Pancreas (tissue), 10 donors: ENCODE results near the gene GSTP1. TPM values are rescaled to one million over a fixed set of nuclear protein-coding genes. Genes with fewer than 3 reads are reported as not detected.
A peak's percentile ranks its signal among the peaks of the same experiment; 100 is the strongest.

Experiments
- ATAC-seq, 4 donors: fragments of 200-7000 bp; cut with Tn5 transposase; one replicate each; pipeline versions ENCODE4 v1.8.0 to v1.9.1; 2020; ENCODE audit warnings: mild to moderate bottlenecking in 4 of 4, moderate library complexity in 4 of 4
- DNase-seq, 6 donors: peaks; one replicate each; pipeline ENCODE4 v3.0.0-alpha.2; 2020
- FAIRE-seq: peaks from 2 replicates; lab custom pipeline; 2012; peaks lifted over from hg19 to GRCh38; lab: Jason Lieb, UNC
- H3K27ac ChIP-seq, 4 donors: fragments of 200-600 bp; sonication (generic); 1 replicate in 3 of 4; 2 replicates in 1 of 4; pipeline versions ENCODE4 v1.5.0 to v1.8.0; 2020
- H3K27me3 ChIP-seq, 4 donors: fragments of 200-600 bp; one replicate each; pipeline ENCODE4 v1.8.0; 2021
- H3K36me3 ChIP-seq, 3 donors: fragments of 200-600 bp; sonication (generic) in 1 of 3; one replicate each; pipeline versions ENCODE4 v1.5.0 to v1.8.0; 2020 to 2021
- H3K4me1 ChIP-seq, 3 donors: fragments of 200-600 bp; one replicate each; pipeline ENCODE4 v1.8.0; 2021
- H3K4me3 ChIP-seq, 4 donors: fragments of 200-600 bp; sonication (generic) in 2 of 4; one replicate each; pipeline versions ENCODE4 v1.5.0 to v1.8.0; 2020 to 2021
- H3K9me3 ChIP-seq, 4 donors: fragments of 200-600 bp; one replicate each; pipeline ENCODE4 v1.8.0; 2021
- CTCF ChIP-seq, 4 donors: fragments of 200-600 bp; sonication (generic) in 3 of 4; IDR thresholded peaks; one replicate each; pipeline versions ENCODE4 v1.5.0 to v1.8.0; 2021; ENCODE audit warnings: antibody characterized with exemption in 4 of 4
- WGBS, 2 donors: extraction: QIAGEN DNeasy Blood & Tissue Kit; methylation state at CpG; one replicate each; pipeline ENCODE4 v1.1.7; 2013; 5-methylcytosine and 5-hydroxymethylcytosine counted together
- intact Hi-C, 3 donors: fragments of 100-400 bp; cut with DNase I; formaldehyde crosslinking; loops; one replicate each; pipeline versions ENCODE4 v1.11.1 to v1.14.2; 2022
- polyA plus RNA-seq, 2 donors: library from polyadenylated mRNA; stranded (reverse); fragments of 200-250 nt; gene quantifications; one replicate each; pipeline ENCODE4 v1.2.3, GENCODE V29; 2013
- total RNA-seq, 6 donors: library from RNA; stranded (reverse); fragmentation: NEBNext Ultra II Directional in 4 of 6; extraction: Animal tissue kit (Norgen Biotek cat#: 25700) in 4 of 6; gene quantifications; one replicate each; pipeline versions ENCODE4 v1.2.1 to v1.2.4, GENCODE V29; 2021 to 2023
- donor health status: healthy with polysubstance abuse.
- donor health status: DM: no; HTN: no; CAD: no; lungs with moderate emphysema.
- donor health status: DM: no; HTN: no; CAD: no.
- donor health status: control.
- donor health status: control.
- donor health status: Bipolar disorder and iron deficiency.
- donor health status: DM: yes; HTN: yes; CAD: no.
- donor health status: DM: no; HTN: no; CAD: no.
- donor health status: DM: no; HTN: no; CAD: no.
- donor health status: DM: yes; HTN: yes; CAD: no.

The GSTP1 gene
- total and polyA plus RNA-seq, 8 donors, result 169 to 350 (median 240) TPM

GRCh38 chr11:67627441-67627811 is 43.8 kb downstream of the GSTP1 start:
- Histone ChIP-seq H3K27me3 (no peaks in the 10 kb centered on the region), H3K4me1 (peaks cover 10 to 18% (median 17%) of the 10 kb centered on the region in 3 donors), H3K9me3 (no peaks in the 10 kb centered on the region), H3K4me3 (no peak overlapping the region), H3K36me3 (no peaks in the 10 kb centered on the region), H3K27ac (no peak overlapping the region)
- intact Hi-C loops, result loop anchor here in 1 of 3 donors (5.0 kb wide), 1 partner anchor 35 kb away; no protein-coding TSS in a partner anchor
- no peak for ATAC-seq
- no peak for FAIRE-seq
- 94 to 99% methylated on average over 6 of the region's 6 CpGs for WGBS, 2 donors
- no peak for TF ChIP-seq CTCF (IDR thresholded peaks at IDR 0.05)
- peak in 1 of 6 donors; percentile 62 for DNase-seq

GRCh38 chr11:67627812-67628624 is 44.4 kb downstream of the GSTP1 start:
- ATAC-seq (no peak), FAIRE-seq (no peak), DNase-seq (peak in 5 of 6 donors; percentile 8 to 75 (median 45))
- H3K27ac ChIP-seq, result no peak overlapping the region
- no peak overlapping the region for H3K4me3 ChIP-seq
- 86 to 89% methylated on average over 14 to 15 of the region's 15 CpGs for WGBS, 2 donors
- no peaks in the 10 kb centered on the region for H3K9me3 ChIP-seq
- TF ChIP-seq CTCF (IDR thresholded peaks at IDR 0.05), result no peak
- intact Hi-C loops, result loop anchor here in 1 of 3 donors (5.0 kb wide), 1 partner anchor 34 kb away; no protein-coding TSS in a partner anchor
- H3K4me1 ChIP-seq, result peaks cover 11 to 23% (median 21%) of the 10 kb centered on the region in 3 donors
- H3K27me3 ChIP-seq, result no peaks in the 10 kb centered on the region
- no peaks in the 10 kb centered on the region for H3K36me3 ChIP-seq

GRCh38 chr11:67628710-67629385 is 45.2 kb downstream of the GSTP1 start:
- FAIRE-seq (no peak), ATAC-seq (no peak), DNase-seq (peak in 4 of 6 donors; percentile 26 to 79 (median 52))
- Histone ChIP-seq H3K4me3 (peak overlapping the region; percentile 32 to 73 (median 54)), H3K9me3 (no peaks in the 10 kb centered on the region), H3K27ac (peak overlapping the region in 3 of 4 donors; percentile 84 to 89 (median 87)), H3K4me1 (peaks cover 11 to 23% (median 23%) of the 10 kb centered on the region in 3 donors), H3K27me3 (no peaks in the 10 kb centered on the region), H3K36me3 (no peaks in the 10 kb centered on the region)
- no peak for TF ChIP-seq CTCF (IDR thresholded peaks at IDR 0.05)
- 29 to 34% methylated on average over 25 of the region's 25 CpGs for WGBS, 2 donors
- intact Hi-C loops, result loop anchor here in 1 of 3 donors (5.0 kb wide), 1 partner anchor 33 kb away; no protein-coding TSS in a partner anchor

- Histone ChIP-seq H3K27ac (peak within 1 kb of the TSS; percentile 84 to 89 (median 86)), H3K4me1 (peaks cover 11 to 23% (median 23%) of the 10 kb centered on the region in 3 donors), H3K27me3 (no peaks in the 10 kb centered on the region), H3K36me3 (no peaks in the 10 kb centered on the region), H3K4me3 (peak within 1 kb of the TSS; percentile 42 to 73 (median 54)), H3K9me3 (no peaks in the 10 kb centered on the region)
- no peak for FAIRE-seq
- TF ChIP-seq CTCF (IDR thresholded peaks at IDR 0.05), result peak; percentile 83 to 86 (median 84)
- intact Hi-C loops, result loop anchor here in 1 of 3 donors (5.0 kb wide), 1 partner anchor 33 kb away; no protein-coding TSS in a partner anchor
- ATAC-seq, result peak; percentile 60 to 73 (median 63)
- 1% methylated on average over 81 to 102 of the region's 102 CpGs for WGBS, 2 donors
- DNase-seq, result peak; percentile 72 to 94 (median 87)
Observed at GRCh38 chr11:67629386-67630227, 46.0 kb downstream of the GSTP1 start, which contains the start of gene NUDT8. Gene NUDT8, minus strand, starts transcription at chr11:67629937. Its CDS starts 26 bp downstream, at chr11:67629911.
